GM10266 (cell line): Measurements from ENCODE around the gene MYH13.

ENCODE experiments used
- DNase-seq: peaks from one replicate; pipeline ENCODE4 v3.0.0; 2012; ENCODE audit errors: extremely low spot score
- CTCF ChIP-seq: IDR thresholded peaks from 2 replicates; pipeline ENCODE4 v1.5.1; 2012; ENCODE audit warnings: mild to moderate bottlenecking, low read depth; ENCODE audit not compliant: control insufficient read depth, insufficient read depth; ENCODE audit errors: missing control alignments

MYH13 gene

DNA sequence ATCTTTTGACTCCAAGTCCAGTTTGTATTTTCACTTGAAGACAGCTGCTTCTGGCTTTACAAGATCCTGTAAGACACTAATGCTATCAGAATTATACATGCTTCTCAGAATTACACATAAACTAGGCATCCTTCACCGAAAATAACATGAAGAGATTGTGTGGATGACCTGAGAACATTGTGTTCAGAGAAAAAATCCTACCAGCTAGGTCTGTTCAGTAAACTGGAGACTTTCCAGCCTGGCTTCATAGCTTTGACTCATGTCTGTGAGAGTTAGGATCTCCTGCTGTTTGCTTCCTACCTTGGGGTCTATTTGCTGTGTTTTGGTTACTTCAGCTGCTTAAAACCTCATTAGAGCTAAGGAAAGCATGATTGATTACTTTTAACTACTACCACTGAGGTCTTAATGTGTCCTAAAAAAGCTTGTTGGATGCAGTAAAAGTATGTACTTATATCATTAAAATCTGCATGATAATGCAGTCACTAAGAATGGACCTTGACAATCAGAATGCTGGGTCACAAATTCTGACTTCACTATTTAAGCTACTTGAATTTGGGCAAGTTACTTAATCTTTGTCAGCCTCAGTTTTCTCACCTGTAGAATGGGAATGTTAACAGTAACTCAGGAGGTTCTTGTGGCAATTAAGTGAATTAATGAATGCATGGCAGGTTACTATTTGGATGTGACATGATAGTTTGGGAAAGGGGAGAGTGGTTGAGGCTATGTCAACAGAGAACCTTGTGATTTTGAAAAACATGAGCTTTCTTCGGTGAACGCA lies 8.0 kb upstream of the MYH13 start:
- no peak for TF ChIP-seq CTCF

DNA sequence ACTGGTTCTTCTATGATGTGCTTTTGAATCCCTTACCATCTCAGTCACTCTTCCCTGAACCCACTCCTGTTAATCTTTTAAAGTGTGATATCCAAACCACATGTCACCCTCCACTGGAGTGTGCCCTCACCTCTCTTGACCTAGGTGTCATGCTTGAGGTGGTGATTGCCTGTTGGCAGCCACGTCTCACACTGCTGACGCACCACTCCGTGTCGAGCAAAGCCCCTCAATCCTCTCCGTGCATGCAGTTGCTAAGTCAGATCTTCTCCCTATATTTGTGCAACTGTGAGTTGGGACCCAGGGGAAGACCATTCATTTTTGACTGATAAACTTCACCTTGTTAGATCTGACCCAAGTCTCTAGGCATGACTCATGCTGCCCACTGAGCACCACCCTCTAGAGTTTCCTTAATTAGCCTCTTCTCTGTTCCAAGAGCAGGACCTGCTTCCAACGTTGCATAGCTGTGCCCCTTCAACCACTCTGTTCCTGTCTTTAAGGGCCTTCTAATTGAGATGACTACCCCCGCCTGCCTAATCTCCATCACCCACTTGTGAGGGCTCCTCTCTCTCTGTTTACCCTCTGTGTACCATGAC lies 2.7 kb downstream of the MYH13 start:
- no peak for TF ChIP-seq CTCF
- DNase-seq: no peak

More for the DNA sequence above, 8.0 kb upstream of the MYH13 start:
- no peak for DNase-seq

DNA sequence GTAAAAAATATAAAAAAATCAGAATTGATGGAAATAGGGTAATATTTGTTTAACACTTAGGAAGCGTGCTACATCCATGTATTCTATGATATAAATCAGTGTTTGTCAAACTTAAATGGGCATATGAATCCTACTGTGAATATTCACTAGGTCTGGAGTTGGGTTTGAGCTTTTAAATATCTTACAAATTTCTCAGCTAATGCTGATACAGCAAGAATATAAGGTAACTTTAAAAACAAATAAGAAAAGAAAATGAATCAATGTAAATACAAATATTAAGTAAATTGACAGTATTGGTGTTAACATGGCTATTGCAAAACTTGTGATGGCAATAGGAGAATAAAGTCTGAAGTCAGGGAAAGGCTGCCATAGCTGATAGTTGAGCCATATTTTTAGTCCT lies 3.6 kb downstream of the MYH13 start:
- no peak for TF ChIP-seq CTCF
- no peak for DNase-seq

- no peak for DNase-seq
- no peak for TF ChIP-seq CTCF
These were observed 4.2 kb downstream of the MYH13 start for GRCh38 chr17:10368561-10368960.

- no peak for TF ChIP-seq CTCF
- no peak for DNase-seq
These were observed 12.2 kb downstream of the MYH13 start for GRCh38 chr17:10360578-10360977.

- DNase-seq: peak; percentile 39
- peak; percentile 57 for TF ChIP-seq CTCF
These were observed 15.0 kb downstream of the MYH13 start for GRCh38 chr17:10357768-10358167.

DNA sequence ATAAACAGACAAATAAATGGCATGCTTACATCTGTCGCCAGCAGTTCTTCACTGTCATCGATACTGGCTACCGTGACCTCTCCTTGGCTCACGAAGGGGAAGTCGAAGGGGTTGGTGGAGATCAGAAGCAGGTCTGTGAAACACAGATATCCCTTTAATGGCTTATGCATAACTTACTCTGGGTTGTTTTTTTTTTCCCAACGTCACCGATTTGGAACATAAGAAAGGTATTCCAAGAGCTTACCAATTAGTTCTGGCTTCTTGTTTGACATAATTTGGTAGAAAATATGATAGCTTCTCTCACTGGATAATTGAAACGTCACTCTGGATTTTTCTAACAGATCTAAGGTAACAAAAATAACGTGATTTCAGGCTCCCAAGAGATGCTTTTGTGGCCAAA lies 18.2 kb downstream of the MYH13 start:
- no peak for TF ChIP-seq CTCF
- no peak for DNase-seq
